HG03025 (cell line): ENCODE measurements around the gene IGFL3.
"Not testable (repeated sequence)": the region's sequence is repeated elsewhere in the genome, so short reads cannot be mapped to it uniquely, and the experiment has no call there.

ENCODE experiments used
- ATAC-seq: cut with Tn5 transposase; IDR thresholded peaks from one replicate; pipeline ENCODE4 v1.9.1; 2021; ENCODE audit warnings: mild to moderate bottlenecking, moderate library complexity; ENCODE audit not compliant: unreplicated experiment, low FRiP score

IGFL3 gene

GRCh38 chr19:46078573-46079332 is 45.7 kb downstream of the IGFL3 start:
- ATAC-seq = not testable (repeated sequence)

- ATAC-seq = no peak
Observed at GRCh38 chr19:46077815-46078167, 46.7 kb downstream of the IGFL3 start.

- no peak for ATAC-seq
Observed at GRCh38 chr19:46076951-46077814, 47.3 kb downstream of the IGFL3 start.

GRCh38 chr19:46076031-46076880 is 48.2 kb downstream of the IGFL3 start:
- ATAC-seq = no peak

GRCh38 chr19:46073268-46073922 is 51.1 kb downstream of the IGFL3 start:
- no peak for ATAC-seq
